K562 (cell line): ENCODE measurements around the gene CTIF. TPM values are rescaled to one million over a fixed set of nuclear protein-coding genes. Genes with fewer than 3 reads are reported as not detected.

ENCODE experiments used
- BHLHE40 ChIP-seq: IDR thresholded peaks from 2 replicates; pipeline ENCODE4 v1.6.1; 2011; ENCODE audit warnings: low read length, improper control_type of control experiment
- C11orf30 ChIP-seq: fragments of 450-650 bp; IDR thresholded peaks from 2 replicates; pipeline ENCODE4 v1.6.1; 2016; ENCODE audit warnings: low read depth, mild to moderate bottlenecking
- EHMT2 ChIP-seq: fragments of 450-650 bp; IDR thresholded peaks from 2 replicates; pipeline ENCODE4 v1.6.1; 2018; ENCODE audit warnings: antibody characterized with exemption
- FOS ChIP-seq: IDR thresholded peaks from 3 replicates; pipeline ENCODE4 v1.6.1; 2011; ENCODE audit not compliant: insufficient read length; ENCODE audit errors: extremely low read depth
- KLF10 ChIP-seq: fragments of 250-450 bp; sonication (Bioruptor Pico); IDR thresholded peaks from 2 replicates; pipeline ENCODE4 v1.6.1; 2021; ENCODE audit warnings: matching md5 sums
- NFIC ChIP-seq: fragments of 450-650 bp; IDR thresholded peaks from 2 replicates; pipeline ENCODE4 v1.6.1; 2017; ENCODE audit warnings: mild to moderate bottlenecking, inconsistent platforms
- PCBP1 ChIP-seq: fragments of 200-400 bp; formaldehyde crosslinking; IDR thresholded peaks from 2 replicates; pipeline ENCODE4 v1.6.1; 2018; ENCODE audit warnings: mild to moderate bottlenecking, low read depth, low read length; ENCODE audit not compliant: poor library complexity, severe bottlenecking
- THAP12 ChIP-seq: fragments of 250-450 bp; sonication (Bioruptor Pico); IDR thresholded peaks from 2 replicates; pipeline ENCODE4 v1.9.0; 2021; ENCODE audit warnings: mild to moderate bottlenecking, inconsistent platforms
- ZBTB40 ChIP-seq, 2 experiments: fragments of 450-650 bp in 1 of 2; sonication (generic) in 1 of 2; formaldehyde crosslinking in 1 of 2; IDR thresholded peaks; 2 replicates each; pipeline versions ENCODE4 v1.7.1 to v1.9.0; 2016 to 2022; ENCODE audit warnings: inconsistent platforms in 1 of 2, mild to moderate bottlenecking in 1 of 2, missing genetic modification reagents in 1 of 2
- ZNF280A ChIP-seq: fragments of 450-650 bp; IDR thresholded peaks from 2 replicates; pipeline ENCODE4 v1.6.1; 2018; ENCODE audit warnings: mild to moderate bottlenecking, low read depth; ENCODE audit not compliant: partially characterized antibody
- ZNF395 ChIP-seq: fragments of 200-800 bp; sonication (Bioruptor generic); IDR thresholded peaks from 2 replicates; pipeline ENCODE4 v1.6.1; 2017; ENCODE audit warnings: missing genetic modification characterization, missing compliant biosample characterization
- polyA plus RNA-seq, 8 experiments: library from polyadenylated mRNA; depleted of rRNA in 4 of 8; stranded (reverse) in 5 of 8; unstranded in 3 of 8; fragments of >200 nt; fragmentation: Nextera tagmentation in 2 of 8; fragmentation: Illumina TruSeq in 1 of 8; extraction: Ambion mirVana in 2 of 8; extraction: Trizol in 1 of 8; gene quantifications; 2 replicates each; pipeline versions ENCODE4 v1.2.1 to v1.2.3, GENCODE V29; 2011 to 2014; ENCODE audit warnings: inconsistent platforms in 1 of 8, missing spikeins in 1 of 8
- total RNA-seq, 7 experiments: library from RNA; depleted of rRNA in 6 of 7; stranded (reverse); fragments of >200 nt in 6 of 7; fragmentation: Illumina TruSeq in 2 of 7; extraction: Trizol in 2 of 7; gene quantifications; 2 replicates each; pipeline versions ENCODE4 v1.2.1 to v1.2.3, GENCODE V29; 2011 to 2021; ENCODE audit warnings: low replicate concordance in 1 of 7

CTIF gene
- total and polyA plus RNA-seq, 9 of the 15 experiments (the other 6 are each of a cell fraction or from before 2014, with no cell fraction given): 0.17 to 11.5 (median 2.2) TPM

- TF ChIP-seq THAP12 (CRISPR knock-in tag) (no peak), ZBTB40 (IDR thresholded peaks at IDR 0.05) (peak; percentile 99), ZBTB40 (CRISPR knock-in tag; IDR thresholded peaks at IDR 0.05) (peak; percentile 97), BHLHE40 (no peak), KLF10 (no peak), NFIC (peak; percentile 23; the same call in 1 of the 2 replicates), ZNF395 (CRISPR knock-in tag) (peak; percentile 66; the same call in 1 of the 2 replicates), ZNF280A (no peak), FOS (no peak), PCBP1 (no peak), EHMT2 (peak; percentile 47; the same call in 1 of the 2 replicates), C11orf30 (peak; percentile 86)
Measured at GRCh38 chr18:48693625-48694262, 154.9 kb downstream of the CTIF start (continued).
